Hematopoietic multipotent progenitor cell (in vitro differentiated cells): ENCODE data around the gene CD47. TPM values are rescaled to one million over a fixed set of nuclear protein-coding genes. Genes with fewer than 3 reads are reported as not detected.

ENCODE experiments used
- DNase-seq, 3 donors: peaks; one replicate each; pipeline ENCODE4 v3.0.0-alpha.2; 2011 to 2015; ENCODE audit warnings: low read depth in 2 of 3, low spot score in 2 of 3
- total RNA-seq: library from RNA; depleted of rRNA; stranded (reverse); fragments of >200 nt; gene quantifications from one replicate; pipeline ENCODE4 v1.2.3, GENCODE V29; 2012

The CD47 gene
- total RNA-seq, 1 donor = 79.4 TPM

- DNase-seq = no peak
These were observed 68.3 kb downstream of the CD47 start for GRCh38 chr3:108022256-108023150.

GRCh38 chr3:108021533-108021932 lies 69.3 kb downstream of the CD47 start:
- peak in 1 of 3 donors; percentile 6 for DNase-seq

GRCh38 chr3:108021131-108021530 lies 69.7 kb downstream of the CD47 start:
- DNase-seq = no peak

GRCh38 chr3:108018552-108018951 lies 72.3 kb downstream of the CD47 start:
- DNase-seq = peak in 2 of 3 donors; percentile 65 to 76

- no peak for DNase-seq
These were observed 73.2 kb downstream of the CD47 start for GRCh38 chr3:108017587-108017986.

- no peak for DNase-seq
These were observed 75.9 kb downstream of the CD47 start for GRCh38 chr3:108014943-108015342.

- no peak for DNase-seq
These were observed 77.4 kb downstream of the CD47 start for GRCh38 chr3:108013141-108014055.

GRCh38 chr3:108012304-108012703 lies 78.5 kb downstream of the CD47 start:
- DNase-seq = no peak

- DNase-seq = no peak
These were observed 79.2 kb downstream of the CD47 start for GRCh38 chr3:108011616-108012015.

- no peak for DNase-seq
These were observed 81.7 kb downstream of the CD47 start for GRCh38 chr3:108008931-108009639.

GRCh38 chr3:108008106-108008505 lies 82.7 kb downstream of the CD47 start:
- DNase-seq = no peak

GRCh38 chr3:108006881-108007331 lies 83.9 kb downstream of the CD47 start:
- DNase-seq = no peak

GRCh38 chr3:108006077-108006771 lies 84.6 kb downstream of the CD47 start:
- DNase-seq = peak in 2 of 3 donors; percentile 21 to 42

GRCh38 chr3:108004647-108005046 lies 86.2 kb downstream of the CD47 start:
- DNase-seq = peak in 2 of 3 donors; percentile 66 to 76

- DNase-seq = no peak
These were observed 89.4 kb downstream of the CD47 start for GRCh38 chr3:108001457-108001856.

- no peak for DNase-seq
These were observed 91.5 kb downstream of the CD47 start for GRCh38 chr3:107999215-107999775.

GRCh38 chr3:107997671-107998070 lies 93.2 kb downstream of the CD47 start:
- no peak for DNase-seq

- no peak for DNase-seq
These were observed 95.0 kb downstream of the CD47 start for GRCh38 chr3:107995823-107996222.

GRCh38 chr3:107994956-107995715 lies 95.7 kb downstream of the CD47 start:
- DNase-seq = no peak
